Measurements from ENCODE around the gene ZSCAN9. TPM values are rescaled to one million over a fixed set of nuclear protein-coding genes. Genes with fewer than 3 reads are reported as not detected.

Gene ZSCAN9
- total RNA-seq, 1 experiment from 2014 or later, result 14.4 TPM

GRCh38 chr6:28248916-28249315 is 23.8 kb downstream of the ZSCAN9 start:
- Histone ChIP-seq H3K27ac (ENCODE audit: low read length) (no peak overlapping the region), H3K36me3 (ENCODE audit: control insufficient read depth, insufficient read depth, low read length) (peaks cover 4% of the 10 kb centered on the region; the same call in 1 of the 2 replicates), H3K4me3 (ENCODE audit: low read depth in 2 of 2, low read length in 2 of 2) (no peak overlapping the region), H3K27me3 (ENCODE audit: control insufficient read depth, insufficient read depth, low read length) (no peaks in the 10 kb centered on the region), H3K9me3 (ENCODE audit: control insufficient read depth, insufficient read depth, low read depth, low read length) (no peaks in the 10 kb centered on the region), H3K4me1 (ENCODE audit: control insufficient read depth, insufficient read depth, low read length) (peaks cover 11% of the 10 kb centered on the region)
- BruUV-seq (replicated peaks), result no TSS peak
- in situ Hi-C loops (cut with HindIII; ENCODE audit: low pct_unique_long_range_greater_than_20kb, low sequenced_read_pairs) (no loop called here), intact Hi-C loops (cut with micrococcal nuclease; ENCODE audit: unreplicated experiment) (no loop called here)
- ChIA-PET POLR2A (no interaction called here), CTCF (no interaction called here)
- TF ChIP-seq POLR2AphosphoS5 (IDR thresholded peaks at IDR 0.05; ENCODE audit: low read depth, low read length), result no peak
- TF ChIP-seq TCF7L2 (IDR thresholded peaks at IDR 0.05; ENCODE audit: low read depth, low read length), result no peak
- TF ChIP-seq, protein P1, sequence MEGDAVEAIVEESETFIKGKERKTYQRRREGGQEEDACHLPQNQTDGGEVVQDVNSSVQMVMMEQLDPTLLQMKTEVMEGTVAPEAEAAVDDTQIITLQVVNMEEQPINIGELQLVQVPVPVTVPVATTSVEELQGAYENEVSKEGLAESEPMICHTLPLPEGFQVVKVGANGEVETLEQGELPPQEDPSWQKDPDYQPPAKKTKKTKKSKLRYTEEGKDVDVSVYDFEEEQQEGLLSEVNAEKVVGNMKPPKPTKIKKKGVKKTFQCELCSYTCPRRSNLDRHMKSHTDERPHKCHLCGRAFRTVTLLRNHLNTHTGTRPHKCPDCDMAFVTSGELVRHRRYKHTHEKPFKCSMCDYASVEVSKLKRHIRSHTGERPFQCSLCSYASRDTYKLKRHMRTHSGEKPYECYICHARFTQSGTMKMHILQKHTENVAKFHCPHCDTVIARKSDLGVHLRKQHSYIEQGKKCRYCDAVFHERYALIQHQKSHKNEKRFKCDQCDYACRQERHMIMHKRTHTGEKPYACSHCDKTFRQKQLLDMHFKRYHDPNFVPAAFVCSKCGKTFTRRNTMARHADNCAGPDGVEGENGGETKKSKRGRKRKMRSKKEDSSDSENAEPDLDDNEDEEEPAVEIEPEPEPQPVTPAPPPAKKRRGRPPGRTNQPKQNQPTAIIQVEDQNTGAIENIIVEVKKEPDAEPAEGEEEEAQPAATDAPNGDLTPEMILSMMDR (IDR thresholded peaks at IDR 0.05), result no peak
- no peak for TF ChIP-seq SIN3A (IDR thresholded peaks at IDR 0.05; ENCODE audit: borderline replicate concordance, insufficient read depth, low read depth, low read length)
- TF ChIP-seq, protein P2, sequence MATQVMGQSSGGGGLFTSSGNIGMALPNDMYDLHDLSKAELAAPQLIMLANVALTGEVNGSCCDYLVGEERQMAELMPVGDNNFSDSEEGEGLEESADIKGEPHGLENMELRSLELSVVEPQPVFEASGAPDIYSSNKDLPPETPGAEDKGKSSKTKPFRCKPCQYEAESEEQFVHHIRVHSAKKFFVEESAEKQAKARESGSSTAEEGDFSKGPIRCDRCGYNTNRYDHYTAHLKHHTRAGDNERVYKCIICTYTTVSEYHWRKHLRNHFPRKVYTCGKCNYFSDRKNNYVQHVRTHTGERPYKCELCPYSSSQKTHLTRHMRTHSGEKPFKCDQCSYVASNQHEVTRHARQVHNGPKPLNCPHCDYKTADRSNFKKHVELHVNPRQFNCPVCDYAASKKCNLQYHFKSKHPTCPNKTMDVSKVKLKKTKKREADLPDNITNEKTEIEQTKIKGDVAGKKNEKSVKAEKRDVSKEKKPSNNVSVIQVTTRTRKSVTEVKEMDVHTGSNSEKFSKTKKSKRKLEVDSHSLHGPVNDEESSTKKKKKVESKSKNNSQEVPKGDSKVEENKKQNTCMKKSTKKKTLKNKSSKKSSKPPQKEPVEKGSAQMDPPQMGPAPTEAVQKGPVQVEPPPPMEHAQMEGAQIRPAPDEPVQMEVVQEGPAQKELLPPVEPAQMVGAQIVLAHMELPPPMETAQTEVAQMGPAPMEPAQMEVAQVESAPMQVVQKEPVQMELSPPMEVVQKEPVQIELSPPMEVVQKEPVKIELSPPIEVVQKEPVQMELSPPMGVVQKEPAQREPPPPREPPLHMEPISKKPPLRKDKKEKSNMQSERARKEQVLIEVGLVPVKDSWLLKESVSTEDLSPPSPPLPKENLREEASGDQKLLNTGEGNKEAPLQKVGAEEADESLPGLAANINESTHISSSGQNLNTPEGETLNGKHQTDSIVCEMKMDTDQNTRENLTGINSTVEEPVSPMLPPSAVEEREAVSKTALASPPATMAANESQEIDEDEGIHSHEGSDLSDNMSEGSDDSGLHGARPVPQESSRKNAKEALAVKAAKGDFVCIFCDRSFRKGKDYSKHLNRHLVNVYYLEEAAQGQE (IDR thresholded peaks at IDR 0.05; ENCODE audit: insufficient read depth in 1 of 2, low read depth in 2 of 2, low read length in 1 of 2), result no peak
- DNase-seq (ENCODE audit: low read depth, low spot score) (no peak), ATAC-seq (no peak)

- H3K27me3 ChIP-seq (ENCODE audit: control insufficient read depth, insufficient read depth, low read length), result no peaks in the 10 kb centered on the region
- intact Hi-C loops (cut with micrococcal nuclease; ENCODE audit: unreplicated experiment) (no loop called here), in situ Hi-C loops (cut with HindIII; ENCODE audit: low pct_unique_long_range_greater_than_20kb, low sequenced_read_pairs) (no loop called here)
- DNase-seq (ENCODE audit: low read depth, low spot score), result no peak
- ChIA-PET CTCF (no interaction called here), POLR2A (no interaction called here)
- H3K4me3 ChIP-seq (ENCODE audit: low read depth in 2 of 2, low read length in 2 of 2), result peak overlapping the region; percentile 90 to 97
- peak overlapping the region; percentile 51 for H3K27ac ChIP-seq (ENCODE audit: low read length)
- peaks cover 4% of the 10 kb centered on the region; the same call in 1 of the 2 replicates for H3K36me3 ChIP-seq (ENCODE audit: control insufficient read depth, insufficient read depth, low read length)
- no peak for ATAC-seq
- TF ChIP-seq POLR2AphosphoS5 (IDR thresholded peaks at IDR 0.05; ENCODE audit: low read depth, low read length) (no peak), SIN3A (IDR thresholded peaks at IDR 0.05; ENCODE audit: borderline replicate concordance, insufficient read depth, low read depth, low read length) (no peak), TCF7L2 (IDR thresholded peaks at IDR 0.05; ENCODE audit: low read depth, low read length) (no peak)
- TF ChIP-seq, protein P1 (IDR thresholded peaks at IDR 0.05), result no peak
- TF ChIP-seq, protein P2 (IDR thresholded peaks at IDR 0.05; ENCODE audit: insufficient read depth in 1 of 2, low read depth in 2 of 2, low read length in 1 of 2), result no peak
- BruUV-seq (replicated peaks), result TSS peak; percentile 71
- H3K4me1 ChIP-seq (ENCODE audit: control insufficient read depth, insufficient read depth, low read length), result peaks cover 11% of the 10 kb centered on the region
- H3K9me3 ChIP-seq (ENCODE audit: control insufficient read depth, insufficient read depth, low read depth, low read length), result no peaks in the 10 kb centered on the region
These were observed 25.7 kb downstream of the ZSCAN9 start for GRCh38 chr6:28250747-28251146.
